Measurements from ENCODE around the gene TMEM178A.

- TF ChIP-seq POLR2A (IDR thresholded peaks at IDR 0.05), result no peak
- TF ChIP-seq CTCF (IDR thresholded peaks at IDR 0.05 in 8 of 11, conservative IDR thresholded peaks at IDR 0.05 in 3 of 11), result no peak
- no peak for TF ChIP-seq POLR2AphosphoS5 (IDR thresholded peaks at IDR 0.05)
Measured at GRCh38 chr2:39703181-39703872, 37.6 kb downstream of the TMEM178A start.
